Upper lobe of left lung (tissue), 4 donors: ENCODE data around the gene GALNT18.

Experiments used
- CTCF ChIP-seq, 6 experiments: fragments of 450-650 bp in 4 of 6; fragments of 200-600 bp in 2 of 6; sonication (generic) in 2 of 6; IDR thresholded peaks; one replicate each; pipeline ENCODE4 v1.5.1; 2016 to 2019; ENCODE audit warnings: antibody characterized with exemption in 6 of 6
- EP300 ChIP-seq, 4 donors: sonication (generic); formaldehyde crosslinking; IDR thresholded peaks; one replicate each; pipeline ENCODE4 v1.5.1; 2017; ENCODE audit warnings: antibody characterized with exemption in 4 of 4, control low read depth in 2 of 4
- POLR2A ChIP-seq, 4 donors: fragments of 450-650 bp; IDR thresholded peaks; one replicate each; pipeline ENCODE4 v1.5.1; 2016 to 2017; ENCODE audit warnings: antibody characterized with exemption in 4 of 4, mild to moderate bottlenecking in 2 of 4
- POLR2AphosphoS5 ChIP-seq, 2 donors: sonication (generic); formaldehyde crosslinking; IDR thresholded peaks; one replicate each; pipeline ENCODE4 v1.5.1; 2017; ENCODE audit warnings: antibody characterized with exemption in 2 of 2

DNA sequence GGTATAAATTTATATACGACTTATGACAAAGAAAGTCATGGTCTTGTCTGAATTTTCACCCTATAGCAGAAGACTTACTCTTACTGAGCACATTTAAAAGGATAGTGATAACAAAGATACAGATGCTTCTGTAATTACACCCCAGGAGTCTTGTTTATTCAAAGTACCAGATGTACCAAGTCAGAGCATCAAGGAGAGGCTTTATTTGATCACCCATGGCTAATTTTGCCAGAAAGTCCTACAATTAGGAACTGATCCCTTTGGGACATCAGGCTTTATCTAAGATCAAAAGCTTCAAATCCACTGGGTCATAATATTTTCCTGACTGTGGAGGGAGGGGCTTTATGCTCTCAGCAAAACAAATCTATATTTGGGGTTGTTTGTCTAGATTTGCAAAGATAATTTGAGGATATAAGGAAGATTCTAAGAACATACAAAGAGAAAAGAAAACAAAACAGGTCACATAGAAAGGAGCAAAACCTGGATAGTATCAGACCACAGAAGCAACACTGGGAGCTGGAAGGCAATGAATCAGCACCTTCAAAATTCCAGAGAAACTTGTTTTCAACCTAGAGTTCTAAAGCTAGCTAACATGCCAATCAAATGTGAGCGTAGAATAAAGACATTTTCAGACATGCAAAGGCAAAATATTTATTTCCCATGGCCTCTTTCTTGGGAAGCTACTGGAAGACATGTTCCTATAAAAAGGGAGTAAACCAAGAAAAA lies 143.9 kb downstream of the GALNT18 start:
- TF ChIP-seq POLR2A (IDR thresholded peaks at IDR 0.05): no peak
- no peak for TF ChIP-seq CTCF (IDR thresholded peaks at IDR 0.05)
- no peak for TF ChIP-seq POLR2AphosphoS5 (IDR thresholded peaks at IDR 0.05)
- TF ChIP-seq EP300 (IDR thresholded peaks at IDR 0.05): no peak
